HG03439 (cell line): Measurements from ENCODE around the gene HHIPL1.

Experiments used
- ATAC-seq: cut with Tn5 transposase; IDR thresholded peaks from one replicate; pipeline ENCODE4 v1.9.1; 2021; ENCODE audit warnings: mild to moderate bottlenecking, moderate library complexity; ENCODE audit not compliant: unreplicated experiment

The HHIPL1 gene

GRCh38 chr14:99687284-99688209, 42.6 kb downstream of the HHIPL1 start:
- ATAC-seq, result no peak

- no peak for ATAC-seq
Observed at GRCh38 chr14:99688210-99688581, 43.3 kb downstream of the HHIPL1 start.

GRCh38 chr14:99688629-99689028, 43.7 kb downstream of the HHIPL1 start:
- ATAC-seq, result no peak

- no peak for ATAC-seq
Observed at GRCh38 chr14:99689266-99690236, 44.6 kb downstream of the HHIPL1 start.

GRCh38 chr14:99690636-99691035, 45.7 kb downstream of the HHIPL1 start:
- ATAC-seq, result no peak

- ATAC-seq, result no peak
Observed at GRCh38 chr14:99691111-99691885, 46.4 kb downstream of the HHIPL1 start.

GRCh38 chr14:99693918-99694317, 49.0 kb downstream of the HHIPL1 start:
- ATAC-seq, result no peak

- ATAC-seq, result no peak
Observed at GRCh38 chr14:99696929-99697328, 52.0 kb downstream of the HHIPL1 start.

- ATAC-seq, result no peak
Observed at GRCh38 chr14:99698236-99698635, 53.3 kb downstream of the HHIPL1 start.

- ATAC-seq, result no peak
Observed at GRCh38 chr14:99698642-99699041, 53.7 kb downstream of the HHIPL1 start.

GRCh38 chr14:99699085-99699760, 54.3 kb downstream of the HHIPL1 start:
- ATAC-seq, result no peak

- ATAC-seq, result no peak
Observed at GRCh38 chr14:99699861-99700260, 54.9 kb downstream of the HHIPL1 start.

- ATAC-seq, result no peak
Observed at GRCh38 chr14:99700379-99700778, 55.5 kb downstream of the HHIPL1 start.

GRCh38 chr14:99701260-99701659, 56.3 kb downstream of the HHIPL1 start:
- ATAC-seq, result no peak

- no peak for ATAC-seq
Observed at GRCh38 chr14:99702115-99702514, 57.2 kb downstream of the HHIPL1 start.

- ATAC-seq, result no peak
Observed at GRCh38 chr14:99703381-99703780, 58.5 kb downstream of the HHIPL1 start.

- ATAC-seq, result no peak
Observed at GRCh38 chr14:99704037-99704436, 59.1 kb downstream of the HHIPL1 start.

- no peak for ATAC-seq
Observed at GRCh38 chr14:99706107-99706900, 61.4 kb downstream of the HHIPL1 start.

GRCh38 chr14:99707420-99707819, 62.5 kb downstream of the HHIPL1 start:
- no peak for ATAC-seq
